Measurements from ENCODE around the gene COX6B2. TPM values are rescaled to one million over a fixed set of nuclear protein-coding genes. Genes with fewer than 3 reads are reported as not detected.

COX6B2 gene
- total and polyA plus RNA-seq, 2 of the 8 experiments (the other 6 are each of a cell fraction or from before 2014, with no cell fraction given) = 4.9 to 6.4 TPM

- Histone ChIP-seq H3K56ac (replicated peaks; ENCODE audit: insufficient read length, low read depth, low read length) (no peak overlapping the region), H3K9ac (replicated peaks in 1 of 4; ENCODE audit: extremely low read depth in 1 of 4, low read depth in 3 of 4, low read length in 3 of 4) (no peak overlapping the region), H3K27ac (ENCODE audit: low read depth, low read length) (no peak overlapping the region), H3K9me3 (ENCODE audit: insufficient read depth in 2 of 2, low read depth in 1 of 2, low read length in 1 of 2) (no peaks in the 10 kb centered on the region), H3K79me1 (ENCODE audit: low read depth, low read length) (peaks cover 5% of the 10 kb centered on the region; the same call in 1 of the 2 replicates), H3K23me2 (ENCODE audit: low read depth, low read length) (peaks cover 26% of the 10 kb centered on the region), H3K36me3 (ENCODE audit: control insufficient read depth in 2 of 4, insufficient read depth in 4 of 4, low read length in 3 of 4) (no peaks in the 10 kb centered on the region), H3K79me2 (ENCODE audit: control insufficient read depth in 1 of 2, insufficient read depth in 2 of 2, low read length in 2 of 2) (no peaks in the 10 kb centered on the region), H3K14ac (ENCODE audit: insufficient read length) (no peak overlapping the region), H2BK20ac (ENCODE audit: low read length) (no peak overlapping the region), H2BK5ac (ENCODE audit: low read depth, low read length) (no peak overlapping the region), H3K4me1 (replicated peaks in 1 of 4; ENCODE audit: control insufficient read depth in 3 of 4, insufficient read depth in 4 of 4, low read length in 3 of 4) (peaks cover 5 to 42% (median 27%) of the 10 kb centered on the region in 4 experiments), H3K27me3 (replicated peaks in 1 of 4; ENCODE audit: control insufficient read depth in 3 of 4, extremely low read depth in 1 of 4, insufficient read depth in 3 of 4, low read length in 3 of 4) (peaks cover 0 to 18% (median 15%) of the 10 kb centered on the region in 4 experiments; a peak in 4 of 7 replicates), H3K4ac (replicated peaks; ENCODE audit: insufficient read length, low read depth, low read length) (peak overlapping the region; percentile 53), H2AK5ac (ENCODE audit: low read depth, low read length) (no peak overlapping the region), H3K23ac (ENCODE audit: insufficient read length) (no peak overlapping the region), H4K8ac (ENCODE audit: extremely low read depth, insufficient read depth, low read length) (no peak overlapping the region), H4K20me1 (replicated peaks in 1 of 2; ENCODE audit: control insufficient read depth in 1 of 2, insufficient read depth in 2 of 2, low read length in 2 of 2) (peaks cover 0 to 12% of the 10 kb centered on the region in 2 experiments), H4K5ac (ENCODE audit: insufficient read length, low read depth, low read length) (no peak overlapping the region), H2BK120ac (replicated peaks; ENCODE audit: low read depth, low read length) (no peak overlapping the region), H3K18ac (ENCODE audit: extremely low read depth, low read length) (no peak overlapping the region), H2BK12ac (ENCODE audit: low read depth, low read length) (0 out of 2 replicates have a peak overlapping the region, but pooled peaks have one; percentile 19), H3K4me3 (ENCODE audit: extremely low read depth in 1 of 4, insufficient read depth in 2 of 4, low read depth in 3 of 4, low read length in 4 of 4) (no peak overlapping the region), H2BK15ac (ENCODE audit: low read length) (peak overlapping the region; percentile 96), H4K91ac (replicated peaks; ENCODE audit: insufficient read length, low read length) (peak overlapping the region; percentile 65), H3K4me2 (ENCODE audit: insufficient read depth in 1 of 2, low read depth in 2 of 2, low read length in 2 of 2) (no peak overlapping the region; a peak in 1 of 4 replicates), H2AFZ (ENCODE audit: low read length) (no peak overlapping the region)
- ChIA-PET CTCF (ENCODE audit: partially characterized antibody) (interaction anchor here (1.1 to 1.6 kb wide), 3 partner anchors 10 to 78 kb away, joined by 3 read pairs; no protein-coding TSS in a partner anchor), POLR2A (ENCODE audit: partially characterized antibody) (interaction anchor here (0.6 to 5.6 kb wide), 9 partner anchors 10 to 45 kb away, joined by 3 to 57 read pairs (median 4); partner anchors contain the start of genes KMT5C and UBE2S)
- FAIRE-seq (no peak), DNase-seq (ENCODE audit: low read depth in 1 of 2, low spot score in 2 of 2) (no peak)
- 66% methylated on average over 11 of the region's 11 CpGs; no CpG with 5 or more reads in 1 of the 2 experiments for WGBS, 2 experiments (ENCODE audit: extremely low coverage in 1 of 2, insufficient coverage in 1 of 2, insufficient read length in 1 of 2, insufficient replicate concordance in 2 of 2, low coverage in 1 of 2, low lambda C conversion rate in 2 of 2, missing lambda C conversion rate in 1 of 2)
- TF ChIP-seq CBX5 (IDR thresholded peaks at IDR 0.05; ENCODE audit: low read depth, low read length) (no peak), FOSL1 (IDR thresholded peaks at IDR 0.05; ENCODE audit: insufficient read depth, low read depth, low read length) (no peak), BRCA1 (IDR thresholded peaks at IDR 0.05; ENCODE audit: low read depth, low read length) (no peak), CEBPB (IDR thresholded peaks at IDR 0.05; ENCODE audit: low read depth, low read length) (no peak), EGR1 (IDR thresholded peaks at IDR 0.05; ENCODE audit: borderline replicate concordance, low read depth, low read length) (no peak), JUND (IDR thresholded peaks at IDR 0.05; ENCODE audit: low read length) (no peak), RXRA (IDR thresholded peaks at IDR 0.05; ENCODE audit: insufficient read depth, low read depth, low read length) (no peak), EZH2 (IDR thresholded peaks at IDR 0.05; ENCODE audit: low read depth, low read length, severe bottlenecking) (no peak), SP1 (IDR thresholded peaks at IDR 0.05; ENCODE audit: low read depth, low read length) (no peak), CTBP2 (IDR thresholded peaks at IDR 0.05; ENCODE audit: borderline replicate concordance, insufficient read depth, insufficient read length, low read length) (no peak), JUN (IDR thresholded peaks at IDR 0.05; ENCODE audit: low read depth, low read length) (no peak), RAD21 (IDR thresholded peaks at IDR 0.05 in 1 of 2, conservative IDR thresholded peaks at IDR 0.05 in 1 of 2; ENCODE audit: low read depth in 2 of 2, low read length in 2 of 2) (no peak), ZNF274 (IDR thresholded peaks at IDR 0.05; ENCODE audit: borderline replicate concordance, extremely low read depth, low read length) (no peak), POLR2AphosphoS5 (IDR thresholded peaks at IDR 0.05; ENCODE audit: low read depth, low read length) (no peak)
Measured at GRCh38 chr19:55379174-55379573, 24.7 kb upstream of the COX6B2 start.

Measured in H1 (cell line).